ENCODE data around the gene ZNF318.
"Not testable (repeated sequence)": the region's sequence is repeated elsewhere in the genome, so short reads cannot be mapped to it uniquely, and the experiment has no call there.

The ZNF318 gene

GRCh38 chr6:43369174-43370002 is at the start of gene ZNF318:
Gene ZNF318 (minus strand): TSS chr6:43369647. CDS start chr6:43369365, 282 bp downstream.
- peak; percentile 96 for DNase-seq (ENCODE audit: low spot score)

- DNase-seq (ENCODE audit: low spot score), result no peak
These were observed 47.5 kb upstream of the ZNF318 start for GRCh38 chr6:43416935-43417334.

GRCh38 chr6:43415275-43415674 is 45.8 kb upstream of the ZNF318 start:
- not testable (repeated sequence) for DNase-seq (ENCODE audit: low spot score)

GRCh38 chr6:43413002-43413401 is 43.6 kb upstream of the ZNF318 start:
- DNase-seq (ENCODE audit: low spot score), result no peak

- DNase-seq (ENCODE audit: low spot score), result no peak
These were observed 43.1 kb upstream of the ZNF318 start for GRCh38 chr6:43412541-43412940.

- not testable (repeated sequence) for DNase-seq (ENCODE audit: low spot score)
These were observed 41.3 kb upstream of the ZNF318 start for GRCh38 chr6:43410776-43411175.

GRCh38 chr6:43408259-43408658 is 38.8 kb upstream of the ZNF318 start:
- no peak for DNase-seq (ENCODE audit: low spot score)

- no peak for DNase-seq (ENCODE audit: low spot score)
These were observed 37.8 kb upstream of the ZNF318 start for GRCh38 chr6:43407296-43407695.

- no peak for DNase-seq (ENCODE audit: low spot score)
These were observed 35.9 kb upstream of the ZNF318 start for GRCh38 chr6:43405354-43405753.

- DNase-seq (ENCODE audit: low spot score), result no peak
These were observed 33.4 kb upstream of the ZNF318 start for GRCh38 chr6:43402820-43403219.

GRCh38 chr6:43401730-43402129 is 32.3 kb upstream of the ZNF318 start:
- DNase-seq (ENCODE audit: low spot score), result no peak

- no peak for DNase-seq (ENCODE audit: low spot score)
These were observed 30.6 kb upstream of the ZNF318 start for GRCh38 chr6:43399932-43400487.

- DNase-seq (ENCODE audit: low spot score), result no peak
These were observed 27.1 kb upstream of the ZNF318 start for GRCh38 chr6:43396408-43397149.

- DNase-seq (ENCODE audit: low spot score), result no peak
These were observed 26.3 kb upstream of the ZNF318 start for GRCh38 chr6:43395776-43396175.

- no peak for DNase-seq (ENCODE audit: low spot score)
These were observed 25.5 kb upstream of the ZNF318 start for GRCh38 chr6:43394982-43395381.

- DNase-seq (ENCODE audit: low spot score), result no peak
These were observed 24.2 kb upstream of the ZNF318 start for GRCh38 chr6:43393602-43394001.

- not testable (repeated sequence) for DNase-seq (ENCODE audit: low spot score)
These were observed 23.7 kb upstream of the ZNF318 start for GRCh38 chr6:43393133-43393532.

GRCh38 chr6:43391440-43392031 is 22.1 kb upstream of the ZNF318 start:
- no peak for DNase-seq (ENCODE audit: low spot score)

GRCh38 chr6:43390753-43391439 is 21.4 kb upstream of the ZNF318 start:
- not testable (repeated sequence) for DNase-seq (ENCODE audit: low spot score)

GRCh38 chr6:43389730-43390295 is 20.4 kb upstream of the ZNF318 start:
- DNase-seq (ENCODE audit: low spot score), result no peak

- DNase-seq (ENCODE audit: low spot score), result peak; percentile 57
These were observed 17.0 kb upstream of the ZNF318 start for GRCh38 chr6:43386492-43386891.

All from NAMALWA (cell line).